ENCODE measurements around the gene WDR46. TPM values are rescaled to one million over a fixed set of nuclear protein-coding genes. Genes with fewer than 3 reads are reported as not detected.

WDR46 gene
- total and polyA plus RNA-seq, 2 of the 13 experiments (the other 11 are each of a cell fraction or from before 2014, with no cell fraction given): 47.4 to 105 TPM

DNA sequence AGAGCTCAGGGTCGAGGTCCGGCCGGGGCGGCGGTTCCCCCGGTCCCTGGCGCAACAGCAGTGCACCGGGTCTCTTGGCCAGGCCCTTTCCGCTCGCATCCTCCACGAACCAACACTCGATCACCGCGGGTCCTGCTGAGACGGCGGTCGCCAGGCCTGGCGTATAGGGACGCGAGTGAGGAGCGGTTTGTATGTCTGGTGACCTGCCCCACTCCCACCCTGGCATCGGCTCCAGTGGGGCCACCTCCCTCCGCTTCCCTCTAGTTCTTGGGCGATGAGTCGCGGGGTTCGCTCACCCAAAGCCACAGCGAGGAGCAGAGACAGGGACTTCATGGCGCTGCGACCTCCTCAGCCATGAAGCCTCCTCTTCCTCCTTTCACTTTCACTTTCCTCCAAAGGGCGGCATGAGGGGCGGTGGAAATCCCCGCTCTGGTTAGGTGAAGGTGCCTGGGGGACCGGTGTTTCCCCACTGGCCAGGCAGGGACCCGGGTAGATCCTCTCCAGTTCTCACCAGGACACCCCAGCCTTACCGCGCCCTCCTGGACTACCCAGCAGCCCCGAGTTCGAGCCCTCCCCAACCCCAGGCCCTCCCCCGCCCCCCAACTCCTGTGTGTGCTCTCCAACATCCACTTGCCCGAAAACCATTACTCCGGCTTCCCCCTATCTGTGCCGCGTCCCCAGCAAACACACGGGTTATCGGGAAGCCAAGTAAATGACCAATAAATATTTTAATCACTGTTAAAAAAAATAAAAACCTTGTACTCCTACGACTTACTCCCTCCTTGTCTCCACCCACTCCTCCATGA is 24.9 kb upstream of the WDR46 start, which contains the start of gene TAPBP (continued):
- TF ChIP-seq ZNF513 (CRISPR knock-in tag; conservative IDR thresholded peaks at IDR 0.05): peak; percentile 86; the same call in 1 of the 2 replicates
- TF ChIP-seq ZNF136 (CRISPR knock-in tag; IDR thresholded peaks at IDR 0.05; ENCODE audit: low read depth): no peak
- TF ChIP-seq, protein P1, sequence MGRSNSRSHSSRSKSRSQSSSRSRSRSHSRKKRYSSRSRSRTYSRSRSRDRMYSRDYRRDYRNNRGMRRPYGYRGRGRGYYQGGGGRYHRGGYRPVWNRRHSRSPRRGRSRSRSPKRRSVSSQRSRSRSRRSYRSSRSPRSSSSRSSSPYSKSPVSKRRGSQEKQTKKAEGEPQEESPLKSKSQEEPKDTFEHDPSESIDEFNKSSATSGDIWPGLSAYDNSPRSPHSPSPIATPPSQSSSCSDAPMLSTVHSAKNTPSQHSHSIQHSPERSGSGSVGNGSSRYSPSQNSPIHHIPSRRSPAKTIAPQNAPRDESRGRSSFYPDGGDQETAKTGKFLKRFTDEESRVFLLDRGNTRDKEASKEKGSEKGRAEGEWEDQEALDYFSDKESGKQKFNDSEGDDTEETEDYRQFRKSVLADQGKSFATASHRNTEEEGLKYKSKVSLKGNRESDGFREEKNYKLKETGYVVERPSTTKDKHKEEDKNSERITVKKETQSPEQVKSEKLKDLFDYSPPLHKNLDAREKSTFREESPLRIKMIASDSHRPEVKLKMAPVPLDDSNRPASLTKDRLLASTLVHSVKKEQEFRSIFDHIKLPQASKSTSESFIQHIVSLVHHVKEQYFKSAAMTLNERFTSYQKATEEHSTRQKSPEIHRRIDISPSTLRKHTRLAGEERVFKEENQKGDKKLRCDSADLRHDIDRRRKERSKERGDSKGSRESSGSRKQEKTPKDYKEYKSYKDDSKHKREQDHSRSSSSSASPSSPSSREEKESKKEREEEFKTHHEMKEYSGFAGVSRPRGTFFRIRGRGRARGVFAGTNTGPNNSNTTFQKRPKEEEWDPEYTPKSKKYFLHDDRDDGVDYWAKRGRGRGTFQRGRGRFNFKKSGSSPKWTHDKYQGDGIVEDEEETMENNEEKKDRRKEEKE (IDR thresholded peaks at IDR 0.05): no peak
- no peak for TF ChIP-seq SNRNP70 (IDR thresholded peaks at IDR 0.05; ENCODE audit: low read depth, low read length)
- TF ChIP-seq, protein P2, sequence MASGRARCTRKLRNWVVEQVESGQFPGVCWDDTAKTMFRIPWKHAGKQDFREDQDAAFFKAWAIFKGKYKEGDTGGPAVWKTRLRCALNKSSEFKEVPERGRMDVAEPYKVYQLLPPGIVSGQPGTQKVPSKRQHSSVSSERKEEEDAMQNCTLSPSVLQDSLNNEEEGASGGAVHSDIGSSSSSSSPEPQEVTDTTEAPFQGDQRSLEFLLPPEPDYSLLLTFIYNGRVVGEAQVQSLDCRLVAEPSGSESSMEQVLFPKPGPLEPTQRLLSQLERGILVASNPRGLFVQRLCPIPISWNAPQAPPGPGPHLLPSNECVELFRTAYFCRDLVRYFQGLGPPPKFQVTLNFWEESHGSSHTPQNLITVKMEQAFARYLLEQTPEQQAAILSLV (CRISPR knock-in tag; IDR thresholded peaks at IDR 0.05; ENCODE audit: borderline replicate concordance): no peak
- no peak; the same call in 1 of the 2 replicates for TF ChIP-seq KLF13 (CRISPR knock-in tag; IDR thresholded peaks at IDR 0.05)
- TF ChIP-seq TCF12 (IDR thresholded peaks at IDR 0.05): no peak
- TF ChIP-seq TCF12 (CRISPR knock-in tag; IDR thresholded peaks at IDR 0.05): no peak
- TF ChIP-seq HCFC1 (IDR thresholded peaks at IDR 0.05; ENCODE audit: low read depth, low read length): 0 out of 2 replicates have a peak, but pooled peaks have one; percentile 15
- TF ChIP-seq ZNF720 (CRISPR knock-in tag; IDR thresholded peaks at IDR 0.05): no peak
- 0 out of 2 replicates have a peak, but pooled peaks have one; percentile 61 for TF ChIP-seq ZNF431 (CRISPR knock-in tag; IDR thresholded peaks at IDR 0.05; ENCODE audit: borderline replicate concordance, low read depth)
- TF ChIP-seq TBX3 (IDR thresholded peaks at IDR 0.05; ENCODE audit: borderline replicate concordance): no peak
- TF ChIP-seq, protein P3, sequence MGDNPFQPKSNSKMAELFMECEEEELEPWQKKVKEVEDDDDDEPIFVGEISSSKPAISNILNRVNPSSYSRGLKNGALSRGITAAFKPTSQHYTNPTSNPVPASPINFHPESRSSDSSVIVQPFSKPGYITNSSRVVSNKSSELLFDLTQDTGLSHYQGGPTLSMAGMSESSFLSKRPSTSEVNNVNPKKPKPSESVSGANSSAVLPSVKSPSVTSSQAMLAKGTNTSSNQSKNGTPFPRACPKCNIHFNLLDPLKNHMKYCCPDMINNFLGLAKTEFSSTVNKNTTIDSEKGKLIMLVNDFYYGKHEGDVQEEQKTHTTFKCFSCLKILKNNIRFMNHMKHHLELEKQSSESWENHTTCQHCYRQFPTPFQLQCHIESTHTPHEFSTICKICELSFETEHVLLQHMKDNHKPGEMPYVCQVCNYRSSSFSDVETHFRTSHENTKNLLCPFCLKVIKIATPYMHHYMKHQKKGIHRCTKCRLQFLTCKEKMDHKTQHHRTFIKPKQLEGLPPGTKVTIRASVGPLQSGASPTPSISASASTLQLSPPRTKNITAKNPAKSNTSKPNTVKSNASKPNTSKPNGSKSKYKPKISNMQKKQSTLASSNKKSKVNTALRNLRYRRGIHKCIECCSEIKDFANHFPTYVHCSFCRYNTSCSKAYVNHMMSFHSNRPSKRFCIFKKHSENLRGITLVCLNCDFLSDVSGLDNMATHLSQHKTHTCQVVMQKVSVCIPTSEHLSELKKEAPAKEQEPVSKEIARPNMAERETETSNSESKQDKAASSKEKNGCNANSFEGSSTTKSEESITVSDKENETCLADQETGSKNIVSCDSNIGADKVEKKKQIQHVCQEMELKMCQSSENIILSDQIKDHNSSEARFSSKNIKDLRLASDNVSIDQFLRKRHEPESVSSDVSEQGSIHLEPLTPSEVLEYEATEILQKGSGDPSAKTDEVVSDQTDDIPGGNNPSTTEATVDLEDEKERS (CRISPR knock-in tag; IDR thresholded peaks at IDR 0.05): no peak
- peak; percentile 79 for TF ChIP-seq SAP130 (CRISPR knock-in tag; IDR thresholded peaks at IDR 0.05; ENCODE audit: low read depth)
- peak; percentile 56; the same call in 1 of the 2 replicates for TF ChIP-seq ZNF816 (CRISPR knock-in tag; IDR thresholded peaks at IDR 0.05; ENCODE audit: borderline replicate concordance)
- peak; percentile 81 for TF ChIP-seq TGIF2 (CRISPR knock-in tag; IDR thresholded peaks at IDR 0.05)
- 0 out of 2 replicates have a peak, but pooled peaks have one; percentile 25 for TF ChIP-seq NFKBIZ (CRISPR knock-in tag; IDR thresholded peaks at IDR 0.05)
- TF ChIP-seq GPN1 (CRISPR knock-in tag; IDR thresholded peaks at IDR 0.05; ENCODE audit: borderline replicate concordance): no peak
- TF ChIP-seq ZFYVE20 (CRISPR knock-in tag; IDR thresholded peaks at IDR 0.05; ENCODE audit: borderline replicate concordance, low read depth): peak; percentile 76; the same call in 1 of the 2 replicates
- TF ChIP-seq SOX13 (IDR thresholded peaks at IDR 0.05): no peak
- peak in 1 of 2 experiments; percentile 35; a peak in 1 of 4 replicates for TF ChIP-seq SOX13 (CRISPR knock-in tag; conservative IDR thresholded peaks at IDR 0.05 in 1 of 2, IDR thresholded peaks at IDR 0.05 in 1 of 2)
